VCaP (cell line): ENCODE data around the gene CEP295NL.

Experiments used
- H3K27ac ChIP-seq: fragments of 450-650 bp; 2 replicates; pipeline ENCODE4 v1.5.1; 2017
- CTCF ChIP-seq: fragments of 450-650 bp; conservative IDR thresholded peaks from 2 replicates; pipeline ENCODE4 v1.5.1; 2017; ENCODE audit warnings: mild to moderate bottlenecking, moderate library complexity

Gene CEP295NL

GRCh38 chr17:78864117-78864516 lies 38.9 kb downstream of the CEP295NL start:
- TF ChIP-seq CTCF = no peak
- H3K27ac ChIP-seq = no peak overlapping the region

GRCh38 chr17:78862073-78863023 lies 40.7 kb downstream of the CEP295NL start:
- no peak overlapping the region for H3K27ac ChIP-seq
- no peak for TF ChIP-seq CTCF

DNA sequence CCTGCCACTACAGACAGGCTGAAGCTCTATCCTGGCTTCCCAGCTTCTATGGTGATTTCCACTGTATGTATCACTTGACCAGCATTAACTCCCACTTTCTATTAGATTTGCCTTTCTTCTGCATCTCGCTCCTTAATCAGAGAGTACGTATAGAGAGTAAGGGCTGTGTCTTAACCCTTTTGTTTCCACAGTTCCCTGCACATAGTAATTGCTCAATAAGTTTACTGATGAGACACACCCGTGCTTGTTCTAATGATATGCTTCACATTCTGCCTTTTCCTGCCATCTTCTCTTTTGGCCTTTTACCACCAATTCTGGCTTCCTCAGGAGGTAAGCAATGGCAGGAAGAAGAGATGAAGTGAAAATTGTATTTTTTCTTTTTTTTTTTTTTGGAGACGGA lies 41.8 kb downstream of the CEP295NL start:
- no peak overlapping the region for H3K27ac ChIP-seq
- no peak for TF ChIP-seq CTCF

DNA sequence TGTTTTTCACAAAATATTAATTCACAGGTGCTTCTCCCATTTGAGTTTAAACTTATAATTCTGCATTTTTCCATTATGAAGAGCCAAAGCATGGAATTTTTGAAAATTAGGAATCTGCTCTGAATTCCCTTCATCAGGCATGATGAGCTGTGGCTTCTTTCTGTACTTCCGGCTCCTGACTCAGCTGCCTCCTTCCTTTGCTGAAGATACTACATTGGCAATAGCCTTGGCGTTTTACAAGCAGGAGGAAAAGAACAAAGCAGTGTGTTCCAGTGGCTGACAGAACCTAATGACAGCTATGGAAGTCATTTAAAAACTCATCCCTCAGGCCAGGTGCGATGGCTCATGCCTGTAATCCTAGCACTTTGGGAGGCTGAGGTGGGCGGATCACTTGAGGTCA lies 44.0 kb downstream of the CEP295NL start:
- H3K27ac ChIP-seq = no peak overlapping the region
- TF ChIP-seq CTCF = no peak

DNA sequence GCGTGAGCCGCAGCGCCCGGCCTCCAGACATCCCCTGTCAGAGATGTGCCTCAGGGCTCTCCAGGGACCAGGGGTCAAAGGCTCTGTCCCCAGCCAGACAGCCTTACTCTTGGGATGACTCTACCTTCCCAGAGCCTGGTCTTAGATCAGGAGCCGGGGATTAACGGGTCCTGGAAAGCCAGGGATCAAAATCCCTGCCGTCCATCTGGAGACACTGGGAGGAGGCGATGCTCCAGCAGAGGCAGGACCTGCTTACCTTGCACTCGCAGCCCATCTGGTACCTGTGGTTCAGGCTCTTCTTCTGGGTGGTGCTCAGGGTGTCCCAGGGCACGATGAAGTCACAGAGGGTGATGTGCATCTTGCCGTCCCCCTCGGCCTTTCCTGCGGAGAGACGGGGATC lies 45.7 kb downstream of the CEP295NL start:
- H3K27ac ChIP-seq = no peak overlapping the region
- TF ChIP-seq CTCF = no peak

- TF ChIP-seq CTCF = no peak
- H3K27ac ChIP-seq = no peak overlapping the region; the same call in 1 of the 2 replicates
These were observed 47.3 kb downstream of the CEP295NL start for GRCh38 chr17:78855561-78856165.

- peak overlapping the region; percentile 66 for H3K27ac ChIP-seq
- no peak for TF ChIP-seq CTCF
These were observed 48.5 kb downstream of the CEP295NL start for GRCh38 chr17:78854508-78854907.
